NT2/D1 (cell line): ENCODE results near the gene TMEM214.

ENCODE experiments used
- SUZ12 ChIP-seq: IDR thresholded peaks from 2 replicates; pipeline ENCODE4 v1.6.1; 2011; ENCODE audit not compliant: insufficient read length, insufficient read depth; ENCODE audit errors: extremely low read depth
- YY1 ChIP-seq: IDR thresholded peaks from 2 replicates; pipeline ENCODE4 v1.6.1; 2011; ENCODE audit not compliant: insufficient read length, insufficient read depth
- ZNF274 ChIP-seq: IDR thresholded peaks from 2 replicates; pipeline ENCODE4 v1.6.1; 2011; ENCODE audit warnings: mild to moderate bottlenecking, low read depth, low read length

GRCh38 chr2:27040282-27040681, 7.5 kb downstream of the TMEM214 start:
- TF ChIP-seq ZNF274 (no peak), SUZ12 (no peak), YY1 (no peak)
